ENCODE data around the gene SSH2.

- TF ChIP-seq EZH2 (IDR thresholded peaks at IDR 0.05; ENCODE audit: insufficient read depth, poor library complexity, severe bottlenecking): no peak
- TF ChIP-seq EZH2phosphoT487 (IDR thresholded peaks at IDR 0.05; ENCODE audit: insufficient read depth, low read depth): no peak
Observed at GRCh38 chr17:29711588-29712385, 218.2 kb downstream of the SSH2 start.

Measured in GM23248 (cell line).